Smooth muscle cell (in vitro differentiated cells): Measurements from ENCODE around the gene PPP2R5C. TPM values are rescaled to one million over a fixed set of nuclear protein-coding genes. Genes with fewer than 3 reads are reported as not detected.

Source experiments
- DNase-seq: peaks from one replicate; lab custom pipeline; 2025; ENCODE audit not compliant: unreplicated experiment; lab: John Stamatoyannopoulos, UW
- H2AFZ ChIP-seq: fragments of 200-600 bp; sonication (generic); 2 replicates; pipeline ENCODE4 v1.6.0; 2016; ENCODE audit warnings: antibody characterized with exemption, low read depth, mild to moderate bottlenecking
- H3F3A ChIP-seq: fragments of 200-600 bp; sonication (generic); 2 replicates; pipeline ENCODE4 v1.6.0; 2017; ENCODE audit warnings: antibody characterized with exemption, low read depth
- H3K27ac ChIP-seq: fragments of 200-600 bp; sonication (generic); 2 replicates; pipeline ENCODE4 v1.5.1; 2016; ENCODE audit warnings: low read depth, mild to moderate bottlenecking
- H3K27me3 ChIP-seq: fragments of 200-600 bp; sonication (generic); 2 replicates; pipeline ENCODE4 v1.6.1; 2016; ENCODE audit warnings: low read depth, mild to moderate bottlenecking
- H3K36me3 ChIP-seq: fragments of 200-600 bp; sonication (generic); 2 replicates; pipeline ENCODE4 v1.5.1; 2016; ENCODE audit warnings: low read depth
- H3K4me1 ChIP-seq: fragments of 200-600 bp; sonication (generic); 2 replicates; pipeline ENCODE4 v1.5.1; 2016; ENCODE audit warnings: low read depth
- H3K4me2 ChIP-seq: fragments of 200-600 bp; sonication (generic); 2 replicates; pipeline ENCODE4 v1.6.0; 2016; ENCODE audit warnings: mild to moderate bottlenecking
- H3K4me3 ChIP-seq: fragments of 200-600 bp; sonication (generic); 2 replicates; pipeline ENCODE4 v1.5.1; 2016; ENCODE audit warnings: mild to moderate bottlenecking
- H3K79me2 ChIP-seq: fragments of 200-600 bp; sonication (generic); 2 replicates; pipeline ENCODE4 v1.6.0; 2016; ENCODE audit warnings: low read depth, mild to moderate bottlenecking
- H3K9ac ChIP-seq: fragments of 200-600 bp; sonication (generic); 2 replicates; pipeline ENCODE4 v1.6.0; 2016; ENCODE audit warnings: low read depth
- H3K9me3 ChIP-seq: fragments of 200-600 bp; sonication (generic); replicated peaks from 2 replicates; pipeline ENCODE4 v1.5.1; 2016; ENCODE audit warnings: low read depth
- H4K20me1 ChIP-seq: fragments of 200-600 bp; sonication (generic); 2 replicates; pipeline ENCODE4 v1.6.0; 2016; ENCODE audit warnings: low read depth
- WGBS: methylation state at CpG from one replicate; pipeline ENCODE4 v1.1.7; 2016; ENCODE audit warnings: low lambda C conversion rate; 5-methylcytosine and 5-hydroxymethylcytosine counted together
- polyA plus RNA-seq: library from polyadenylated mRNA; unstranded; fragments of >200 nt; fragmentation: Nextera tagmentation; extraction: Ambion mirVana; gene quantifications from 2 replicates; pipeline ENCODE4 v1.2.1, GENCODE V29; 2016
- total RNA-seq: library from RNA; depleted of rRNA; stranded (reverse); fragments of >200 nt; gene quantifications from 2 replicates; pipeline ENCODE4 v1.2.3, GENCODE V29; 2014
- TF ChIP-seq, protein P1 (sequence below): fragments of 200-600 bp; sonication (generic); IDR thresholded peaks from 2 replicates; pipeline ENCODE4 v1.5.1; 2017; ENCODE audit warnings: borderline replicate concordance, mild to moderate bottlenecking, antibody characterized with exemption; ENCODE audit not compliant: insufficient read depth, poor library complexity, severe bottlenecking

Gene PPP2R5C
- total and polyA plus RNA-seq, 2 experiments from 2014 or later = 63.6 to 92.7 TPM

DNA sequence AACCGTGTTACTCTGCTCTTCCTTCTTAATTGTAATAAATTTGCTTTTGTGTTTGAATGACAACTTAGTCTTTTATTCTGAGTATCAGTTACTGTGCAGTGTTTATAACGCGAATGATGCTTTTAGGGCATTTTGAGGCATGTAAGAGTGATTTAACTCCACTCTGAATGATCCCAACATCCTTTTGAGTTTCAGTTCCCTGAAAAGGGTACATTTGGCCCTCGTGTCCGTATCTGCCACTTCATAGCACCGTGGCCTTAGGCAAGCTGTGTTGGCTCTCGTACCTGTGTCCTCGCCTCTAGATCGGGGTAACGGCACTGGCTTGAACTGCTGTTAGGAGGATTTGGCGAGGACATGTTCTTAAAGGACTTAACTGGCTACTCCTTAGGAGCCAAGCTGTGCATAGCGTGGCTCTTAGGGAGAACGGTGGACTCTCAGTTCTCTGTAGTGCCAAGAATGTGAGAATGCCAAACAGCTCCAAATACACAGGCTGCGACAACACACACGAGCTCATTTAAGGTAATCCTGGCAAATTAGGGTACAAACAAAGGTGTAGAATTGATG is 92.0 kb downstream of the PPP2R5C start:
- 96% methylated on average over 15 of the region's 15 CpGs for WGBS
- TF ChIP-seq, protein P1, sequence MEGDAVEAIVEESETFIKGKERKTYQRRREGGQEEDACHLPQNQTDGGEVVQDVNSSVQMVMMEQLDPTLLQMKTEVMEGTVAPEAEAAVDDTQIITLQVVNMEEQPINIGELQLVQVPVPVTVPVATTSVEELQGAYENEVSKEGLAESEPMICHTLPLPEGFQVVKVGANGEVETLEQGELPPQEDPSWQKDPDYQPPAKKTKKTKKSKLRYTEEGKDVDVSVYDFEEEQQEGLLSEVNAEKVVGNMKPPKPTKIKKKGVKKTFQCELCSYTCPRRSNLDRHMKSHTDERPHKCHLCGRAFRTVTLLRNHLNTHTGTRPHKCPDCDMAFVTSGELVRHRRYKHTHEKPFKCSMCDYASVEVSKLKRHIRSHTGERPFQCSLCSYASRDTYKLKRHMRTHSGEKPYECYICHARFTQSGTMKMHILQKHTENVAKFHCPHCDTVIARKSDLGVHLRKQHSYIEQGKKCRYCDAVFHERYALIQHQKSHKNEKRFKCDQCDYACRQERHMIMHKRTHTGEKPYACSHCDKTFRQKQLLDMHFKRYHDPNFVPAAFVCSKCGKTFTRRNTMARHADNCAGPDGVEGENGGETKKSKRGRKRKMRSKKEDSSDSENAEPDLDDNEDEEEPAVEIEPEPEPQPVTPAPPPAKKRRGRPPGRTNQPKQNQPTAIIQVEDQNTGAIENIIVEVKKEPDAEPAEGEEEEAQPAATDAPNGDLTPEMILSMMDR = no peak
- Histone ChIP-seq H3K4me3 (no peak overlapping the region), H3K79me2 (peaks cover 75% of the 10 kb centered on the region), H2AFZ (no peak overlapping the region), H3K9me3 (no peaks in the 10 kb centered on the region), H3K36me3 (peaks cover 3% of the 10 kb centered on the region), H3K4me2 (no peak overlapping the region), H3K4me1 (no peaks in the 10 kb centered on the region), H3K27me3 (no peaks in the 10 kb centered on the region), H3K9ac (no peak overlapping the region), H3K27ac (no peak overlapping the region), H4K20me1 (peaks cover 97% of the 10 kb centered on the region), H3F3A (no peaks in the 10 kb centered on the region)
- no peak for DNase-seq

- Histone ChIP-seq H3K27me3 (no peaks in the 10 kb centered on the region), H3K36me3 (peaks cover 3% of the 10 kb centered on the region), H3K9ac (no peak overlapping the region), H3K4me1 (no peaks in the 10 kb centered on the region), H3K9me3 (no peaks in the 10 kb centered on the region), H4K20me1 (peaks cover 97% of the 10 kb centered on the region), H3K4me3 (no peak overlapping the region), H3F3A (no peaks in the 10 kb centered on the region), H3K4me2 (no peak overlapping the region), H2AFZ (no peak overlapping the region), H3K79me2 (peaks cover 74% of the 10 kb centered on the region), H3K27ac (no peak overlapping the region)
- DNase-seq = no peak
- TF ChIP-seq, protein P1 = no peak
- 92% methylated on average over 5 of the region's 5 CpGs for WGBS
Observed at GRCh38 chr14:101854366-101854765, 92.9 kb downstream of the PPP2R5C start.

DNA sequence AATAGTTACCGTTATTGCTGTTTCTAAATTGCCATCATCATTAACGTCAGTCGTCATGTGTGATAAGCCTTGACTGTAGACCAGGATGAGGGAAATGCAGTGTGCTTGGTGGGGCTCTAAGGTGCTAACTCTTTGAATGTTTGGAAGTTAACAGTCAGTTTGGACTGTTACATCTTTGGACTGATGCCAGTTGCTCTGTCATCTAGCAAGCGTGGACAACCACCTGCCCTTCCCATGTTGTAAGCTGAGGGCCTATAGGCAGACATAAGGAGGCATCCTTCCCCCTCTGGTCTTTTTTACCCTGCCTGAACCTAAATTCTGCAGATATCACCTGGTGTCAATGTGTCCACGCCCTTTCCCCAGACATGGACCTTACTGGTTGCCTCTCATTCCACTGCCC is 94.4 kb downstream of the PPP2R5C start:
- Histone ChIP-seq H3K36me3 (peaks cover 3% of the 10 kb centered on the region), H3K4me2 (no peak overlapping the region), H3K27me3 (no peaks in the 10 kb centered on the region), H3K9ac (no peak overlapping the region), H3K27ac (no peak overlapping the region), H4K20me1 (peaks cover 97% of the 10 kb centered on the region), H3F3A (no peaks in the 10 kb centered on the region), H3K4me3 (no peak overlapping the region), H2AFZ (no peak overlapping the region), H3K79me2 (peaks cover 71% of the 10 kb centered on the region), H3K9me3 (no peaks in the 10 kb centered on the region), H3K4me1 (no peaks in the 10 kb centered on the region)
- no peak for DNase-seq
- WGBS = 97% methylated on average over 5 of the region's 5 CpGs
- TF ChIP-seq, protein P1 = no peak

DNA sequence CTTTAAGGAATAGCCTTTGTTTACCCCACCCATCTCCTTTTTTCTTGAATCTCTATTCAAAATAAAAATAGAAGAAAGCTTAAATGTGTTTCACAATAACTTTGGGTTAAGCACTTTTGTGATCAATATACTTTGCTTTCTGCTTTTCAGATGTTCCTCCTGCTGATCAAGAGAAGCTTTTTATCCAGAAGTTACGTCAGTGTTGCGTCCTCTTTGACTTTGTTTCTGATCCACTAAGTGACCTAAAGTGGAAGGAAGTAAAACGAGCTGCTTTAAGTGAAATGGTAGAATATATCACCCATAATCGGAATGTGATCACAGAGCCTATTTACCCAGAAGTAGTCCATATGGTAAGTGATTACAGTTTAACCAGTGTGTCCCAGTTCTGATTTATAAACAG is 95.0 kb downstream of the PPP2R5C start:
- no peak for DNase-seq
- H3K36me3 ChIP-seq = peaks cover 3% of the 10 kb centered on the region
- peaks cover 97% of the 10 kb centered on the region for H4K20me1 ChIP-seq
- no peak overlapping the region for H3K27ac ChIP-seq
- H2AFZ ChIP-seq = no peak overlapping the region
- no peaks in the 10 kb centered on the region for H3K27me3 ChIP-seq
- no peaks in the 10 kb centered on the region for H3K9me3 ChIP-seq
- no peaks in the 10 kb centered on the region for H3F3A ChIP-seq
- H3K4me3 ChIP-seq = no peak overlapping the region
- peaks cover 71% of the 10 kb centered on the region for H3K79me2 ChIP-seq
- WGBS = 96% methylated on average over 4 of the region's 4 CpGs
- no peaks in the 10 kb centered on the region for H3K4me1 ChIP-seq
- no peak overlapping the region for H3K4me2 ChIP-seq
- H3K9ac ChIP-seq = no peak overlapping the region
- TF ChIP-seq, protein P1 = no peak
